ENCODE measurements around the gene FAM228A.
"Not testable (repeated sequence)": the region's sequence is repeated elsewhere in the genome, so short reads cannot be mapped to it uniquely, and the experiment has no call there.

The FAM228A gene

DNA sequence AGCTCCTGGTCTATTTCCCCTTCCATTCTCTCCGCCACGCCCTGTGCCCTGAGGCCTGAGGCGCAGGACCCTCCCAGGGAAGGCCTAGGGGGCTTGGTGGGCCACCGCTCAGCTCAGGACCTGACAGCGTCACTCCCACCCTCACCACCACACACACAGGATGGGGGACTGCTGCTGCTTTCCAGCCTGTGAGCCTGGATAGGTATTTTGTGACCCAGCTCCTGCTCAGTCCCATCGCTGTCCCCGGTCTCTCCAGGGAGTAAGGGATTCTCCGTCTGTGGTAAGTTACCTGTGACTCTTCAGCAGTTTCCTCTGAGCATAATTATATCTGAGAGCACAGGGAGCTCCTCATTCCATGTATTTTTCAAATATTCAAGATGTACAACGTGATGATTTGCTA is 16.3 kb downstream of the FAM228A start:
- DNase-seq (ENCODE audit: low read depth) = no peak

DNA sequence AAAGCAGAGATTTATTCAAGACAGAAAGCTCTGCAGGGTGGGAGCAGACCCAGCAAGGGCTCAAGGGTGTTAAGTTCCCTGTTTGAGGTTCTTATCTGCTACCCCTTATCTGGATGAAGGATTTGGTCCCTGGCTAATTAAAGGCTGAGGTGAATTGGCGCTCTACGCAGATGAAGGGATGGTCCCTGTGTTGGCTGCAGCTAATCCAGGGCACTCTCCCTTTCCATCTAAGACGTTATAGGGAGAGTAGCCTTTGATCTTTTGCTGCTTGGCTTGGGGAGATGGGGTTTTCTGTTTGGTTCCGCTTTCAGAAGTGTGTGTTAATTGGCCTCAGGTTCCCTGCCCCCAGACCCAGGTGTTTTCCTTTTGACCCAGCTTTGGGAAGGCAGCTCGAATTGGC is 17.0 kb downstream of the FAM228A start:
- no peak for DNase-seq (ENCODE audit: low read depth)

DNA sequence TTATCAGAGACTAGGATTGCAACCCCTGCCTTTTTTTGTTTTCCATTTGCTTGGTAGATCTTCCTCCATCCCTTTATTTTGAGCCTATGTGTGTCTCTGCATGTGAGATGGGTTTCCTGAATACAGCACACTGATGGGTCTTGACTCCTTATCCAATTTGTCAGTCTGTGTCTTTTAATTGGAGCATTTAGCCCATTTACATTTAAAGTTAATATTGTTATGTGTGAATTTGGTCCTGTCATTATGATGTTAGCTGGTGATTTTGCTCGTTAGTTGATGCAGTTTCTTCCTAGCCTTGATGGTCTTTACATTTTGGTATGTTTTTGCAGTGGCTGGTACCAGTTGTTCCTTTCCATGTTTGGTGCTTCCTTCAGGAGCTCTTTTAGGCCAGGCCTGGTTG is 22.4 kb downstream of the FAM228A start:
- not testable (repeated sequence) for DNase-seq (ENCODE audit: low read depth)

DNA sequence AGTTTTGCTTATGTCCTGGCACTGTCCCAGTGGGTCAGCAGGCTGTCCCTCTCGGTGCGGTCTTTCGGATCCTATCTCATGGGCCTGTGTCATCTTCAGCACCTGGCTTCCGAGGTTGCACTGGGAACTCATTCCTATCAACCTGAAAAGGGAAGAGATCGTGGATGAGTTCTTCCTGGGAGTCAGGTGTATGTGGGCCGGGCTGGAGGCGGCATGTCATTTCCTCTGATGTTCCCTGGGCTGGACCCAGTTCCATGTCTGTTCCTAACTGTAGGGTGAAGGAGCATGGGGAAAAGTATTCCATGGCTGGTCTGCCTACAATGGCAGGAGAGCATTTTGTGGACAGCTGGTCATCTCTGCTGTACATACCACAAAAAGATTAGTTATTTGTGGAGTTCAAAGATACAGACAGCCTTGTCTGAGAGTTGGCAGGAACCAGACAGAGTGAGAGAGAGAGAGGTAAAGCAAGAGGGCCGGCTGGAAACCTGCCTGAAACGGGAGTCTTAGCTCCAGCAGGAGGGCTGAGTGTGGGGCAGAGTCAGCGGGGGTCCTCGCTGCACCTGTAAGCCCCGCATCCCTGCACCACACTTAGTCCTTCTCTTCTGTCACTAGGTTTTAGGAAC is 25.2 kb downstream of the FAM228A start:
- no peak for DNase-seq (ENCODE audit: low read depth)

DNA sequence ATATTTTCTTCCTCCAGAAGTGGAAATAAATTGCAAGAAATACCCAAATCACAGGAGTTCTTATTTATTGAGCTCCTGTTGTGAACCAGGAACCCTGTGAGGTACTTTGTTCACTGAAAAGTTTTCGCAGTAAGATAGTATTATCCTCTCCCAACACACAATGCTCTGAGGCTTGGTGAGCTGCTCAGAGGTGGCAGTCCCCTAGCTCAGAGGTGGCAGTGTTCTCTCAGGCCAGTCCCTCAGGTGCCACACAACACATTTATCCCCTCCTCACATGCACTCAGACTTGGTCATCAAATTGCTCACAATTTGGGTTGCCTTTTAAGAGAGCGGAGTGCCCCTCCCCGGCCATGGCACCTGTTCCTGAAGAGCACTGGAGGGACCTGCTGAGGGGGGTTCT is 25.9 kb downstream of the FAM228A start:
- DNase-seq (ENCODE audit: low read depth) = no peak

DNA sequence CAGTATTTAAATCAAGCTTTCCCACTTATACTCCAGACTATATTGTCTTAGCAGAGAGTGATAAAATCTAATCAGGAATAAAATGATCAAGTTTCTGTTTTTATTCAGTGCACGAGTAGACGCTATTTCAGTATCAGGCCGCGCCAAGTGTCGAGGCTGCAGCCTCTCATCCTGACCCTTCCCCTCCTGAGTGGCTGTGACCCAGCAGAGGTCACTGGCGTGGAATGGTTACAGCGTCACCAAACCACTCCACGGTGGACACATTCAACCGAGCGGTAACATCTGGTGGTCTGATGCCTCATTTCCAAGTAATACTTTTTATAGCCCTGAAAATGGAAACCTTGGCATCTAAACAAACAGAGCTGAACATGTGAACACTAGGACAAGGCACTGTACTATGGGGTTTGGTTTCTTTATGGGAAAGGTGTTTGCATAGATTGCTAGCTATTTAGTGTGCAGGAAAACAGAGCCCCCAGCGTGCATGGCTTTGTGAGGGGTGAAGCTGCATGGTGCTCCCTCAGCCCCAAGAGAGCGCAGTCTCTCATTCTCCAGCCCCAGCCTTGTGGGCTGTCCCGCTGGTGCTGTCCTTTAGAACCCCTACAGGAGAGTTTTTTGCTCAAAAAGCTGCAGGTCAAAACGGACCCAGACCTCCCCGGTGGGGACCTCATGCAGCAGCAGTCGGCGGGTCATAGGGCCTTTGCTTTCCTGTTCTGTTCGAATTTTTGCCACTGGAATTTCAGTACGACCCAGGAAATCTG is 28.4 kb downstream of the FAM228A start:
- DNase-seq (ENCODE audit: low read depth) = no peak

DNA sequence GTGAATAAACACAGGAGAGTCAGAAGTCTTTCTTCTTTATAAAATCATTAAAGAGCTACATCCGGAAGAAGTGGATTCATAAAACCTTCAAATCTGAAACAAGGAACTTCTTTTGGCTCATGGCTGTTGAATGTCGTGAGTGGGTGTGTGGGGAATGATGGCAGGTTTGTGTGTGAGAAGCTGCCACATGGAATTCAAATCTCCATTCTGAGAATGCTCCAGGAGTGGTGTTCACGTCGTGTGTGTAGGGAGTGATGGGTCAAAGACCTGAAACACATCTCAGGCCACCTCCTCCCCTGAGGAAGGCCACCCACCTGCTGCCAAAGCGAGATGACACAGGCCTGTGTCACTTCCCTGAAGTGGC is 28.9 kb downstream of the FAM228A start:
- no peak for DNase-seq (ENCODE audit: low read depth)

DNA sequence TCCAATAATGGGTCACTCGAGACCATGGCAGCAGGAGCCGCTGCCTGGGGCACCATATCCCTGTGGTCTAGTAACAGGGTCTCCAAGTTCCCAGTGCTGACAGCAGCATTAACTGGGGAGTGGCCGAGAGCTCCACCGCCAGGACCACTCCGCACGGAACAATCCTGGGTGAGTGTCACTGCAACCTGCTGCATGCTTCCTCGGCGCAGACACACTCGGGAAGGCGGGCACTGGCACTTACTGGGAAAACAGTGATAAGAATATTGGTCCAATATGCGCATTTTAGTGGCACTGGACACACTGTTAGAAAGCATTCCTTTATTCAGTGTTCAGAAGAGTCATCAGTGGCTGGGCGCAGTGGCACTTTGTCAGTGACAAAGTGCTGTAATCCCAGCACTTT is 29.7 kb downstream of the FAM228A start:
- no peak for DNase-seq (ENCODE audit: low read depth)

DNA sequence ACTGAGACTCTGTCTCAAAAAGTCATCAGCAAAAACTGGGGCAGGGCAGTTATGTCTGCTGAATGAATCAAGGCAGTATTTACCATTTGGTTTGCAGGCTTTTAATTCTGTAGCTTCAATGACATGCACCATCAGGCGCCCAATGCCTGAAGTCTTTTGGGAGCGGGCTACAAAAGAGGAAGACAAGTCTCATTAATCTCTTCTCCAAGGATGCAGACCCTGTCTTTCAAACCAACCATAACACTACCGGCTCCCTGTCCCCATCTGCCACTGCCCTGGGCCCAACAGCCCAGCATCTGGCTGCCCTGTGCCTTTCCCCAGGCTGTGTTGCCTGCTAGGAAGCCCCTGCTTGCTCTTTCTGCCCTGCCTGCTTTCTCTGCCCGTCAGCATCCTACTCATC is 30.3 kb downstream of the FAM228A start:
- DNase-seq (ENCODE audit: low read depth) = no peak

DNA sequence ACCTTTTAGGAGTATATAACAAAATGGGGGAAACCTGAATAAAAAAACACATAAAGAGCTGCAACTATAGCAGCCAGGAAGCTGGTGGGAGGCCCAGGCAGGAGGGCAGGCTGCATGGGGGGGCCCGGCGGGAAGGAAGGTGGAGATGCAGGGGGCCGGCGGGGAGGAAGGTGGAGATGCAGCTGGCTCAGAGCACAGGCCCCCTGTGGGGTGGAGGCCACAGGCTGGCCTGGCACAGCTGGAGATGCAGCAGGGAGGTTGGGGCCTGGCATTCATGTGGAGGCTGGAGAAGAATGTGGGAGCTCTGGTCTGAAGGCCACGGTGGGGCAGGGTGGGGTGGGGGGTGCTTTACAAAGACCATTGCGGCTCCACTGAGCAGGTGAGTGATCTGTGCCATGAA is 31.4 kb downstream of the FAM228A start:
- DNase-seq (ENCODE audit: low read depth) = no peak

DNA sequence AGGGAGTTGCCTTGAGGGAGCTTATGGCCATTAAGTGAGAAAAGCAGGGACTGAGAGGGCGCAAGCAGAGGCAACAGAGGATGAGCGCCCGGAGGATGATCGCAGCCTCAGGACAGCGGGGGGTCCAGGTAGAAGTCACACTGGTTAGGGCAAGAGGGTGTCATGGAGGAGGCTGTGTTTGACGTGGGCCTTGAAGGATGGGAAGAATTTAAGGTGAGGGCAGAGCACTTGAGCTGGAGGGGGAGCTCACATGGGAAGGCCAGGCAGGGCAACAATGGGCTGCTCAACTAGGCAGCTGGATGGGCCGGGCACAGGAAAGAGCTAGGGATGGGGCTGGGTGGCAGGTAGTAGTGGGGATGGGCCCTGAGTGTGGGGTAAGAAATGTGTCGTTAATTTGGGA is 31.9 kb downstream of the FAM228A start:
- no peak for DNase-seq (ENCODE audit: low read depth)

DNA sequence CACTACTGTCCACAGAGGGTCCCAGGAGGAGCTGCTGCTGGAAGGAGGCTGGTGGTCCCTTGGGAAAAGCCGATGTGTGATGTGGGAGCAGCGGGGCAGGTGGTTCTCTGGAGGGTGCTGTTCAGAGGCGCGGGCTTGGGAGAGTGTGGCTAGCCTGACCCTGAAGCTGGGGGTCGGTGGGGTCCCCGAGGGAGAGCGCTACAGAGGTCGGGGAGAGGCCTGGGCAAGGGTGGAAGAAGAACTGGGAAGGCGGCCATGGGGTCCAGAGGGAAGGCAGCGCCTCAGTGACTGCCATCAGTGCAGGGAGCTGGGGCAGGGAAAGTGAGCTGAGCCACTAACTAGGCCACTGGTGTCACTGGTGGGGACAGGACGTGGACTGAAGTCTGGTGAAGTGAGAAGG is 32.5 kb downstream of the FAM228A start:
- no peak for DNase-seq (ENCODE audit: low read depth)

DNA sequence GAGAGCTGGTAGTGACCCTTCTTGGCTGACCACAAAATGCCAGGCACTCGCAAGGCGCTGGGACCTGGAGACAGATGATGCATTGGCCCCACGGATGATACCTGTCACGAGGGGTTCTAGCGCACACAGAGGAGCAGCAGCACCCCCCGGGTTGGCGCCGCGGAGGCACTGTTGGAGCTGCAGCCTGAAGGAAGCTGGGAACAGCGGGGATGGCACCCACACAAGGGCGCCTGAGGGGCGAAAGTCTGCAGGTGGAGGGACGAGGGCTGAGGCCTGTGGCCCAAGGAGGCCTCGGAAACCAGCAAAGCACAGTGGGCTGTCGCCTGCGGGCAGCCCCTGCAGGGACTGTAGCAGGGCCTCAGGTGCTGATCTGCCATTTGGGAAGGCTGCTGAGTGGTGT is 33.6 kb downstream of the FAM228A start:
- no peak for DNase-seq (ENCODE audit: low read depth)

DNA sequence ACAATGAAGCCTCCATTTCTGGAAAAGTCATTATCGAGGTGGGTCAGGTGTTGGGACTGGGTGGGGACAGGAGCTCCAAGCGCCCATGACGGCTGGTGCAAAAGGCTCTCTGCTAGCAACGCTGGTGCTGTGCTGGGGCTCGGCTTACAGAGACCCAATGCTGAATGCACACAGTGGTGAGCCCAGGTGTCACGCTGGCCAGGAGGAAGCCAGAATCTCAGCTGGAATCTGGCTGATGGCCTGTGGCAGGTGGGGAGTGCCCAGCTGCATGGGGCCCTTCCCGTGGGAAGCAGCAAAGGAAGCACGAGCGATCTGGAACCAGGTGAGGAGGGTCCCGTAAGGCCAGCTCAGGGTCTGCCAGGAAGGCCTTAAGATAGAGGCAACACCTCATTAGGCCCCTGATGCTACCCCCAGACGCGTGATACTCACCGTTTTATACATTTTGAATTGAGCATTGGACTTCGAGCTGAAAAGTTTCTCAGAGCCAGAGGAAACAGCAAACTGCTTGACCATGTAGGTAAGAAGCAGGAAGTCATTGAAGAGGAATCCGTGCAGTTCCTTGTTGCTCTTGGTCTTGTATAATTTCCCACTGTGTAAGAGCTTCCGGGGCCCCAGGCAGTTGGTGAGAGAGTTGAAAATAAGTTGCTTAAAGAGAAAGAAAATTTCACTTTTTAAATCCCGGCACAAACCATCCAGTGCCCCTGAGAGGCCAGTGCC is 34.7 kb downstream of the FAM228A start:
- DNase-seq (ENCODE audit: low read depth) = no peak

DNA sequence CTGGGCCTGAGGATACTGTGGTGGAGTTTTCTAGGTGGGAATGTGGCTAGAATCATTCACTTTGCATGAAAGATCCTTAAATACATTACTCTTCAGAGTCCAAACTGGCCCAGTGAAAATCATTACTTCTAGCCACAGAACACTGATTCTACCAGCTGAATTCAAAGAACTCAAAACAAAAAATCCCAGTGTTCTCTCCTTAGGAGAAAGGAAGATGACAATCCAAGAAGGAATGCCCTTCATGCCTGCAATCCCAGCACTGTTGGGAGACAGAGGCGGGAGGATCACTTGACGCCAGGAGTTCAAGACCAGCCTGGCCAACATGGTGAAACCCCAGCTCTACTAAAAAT is 35.2 kb downstream of the FAM228A start:
- DNase-seq (ENCODE audit: low read depth) = no peak

DNA sequence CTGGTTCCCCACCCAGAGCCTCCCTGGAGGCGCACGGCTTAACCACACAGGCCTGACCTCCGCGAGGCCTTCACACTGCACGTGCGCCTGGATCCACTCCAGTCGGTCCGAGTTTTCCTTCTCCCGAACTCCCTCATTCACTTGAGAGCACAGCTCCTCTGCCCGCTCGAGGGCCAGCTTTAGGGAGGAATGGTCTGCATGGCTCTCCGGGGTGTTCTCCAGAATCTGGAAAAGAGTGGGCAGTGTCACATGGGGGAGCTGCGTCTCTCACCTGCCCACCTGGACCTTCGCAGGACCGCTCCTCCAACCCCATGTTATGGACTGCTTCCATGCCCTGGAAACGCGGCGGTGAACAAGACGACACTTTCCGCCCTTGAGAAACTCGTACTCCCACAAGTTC is 35.9 kb downstream of the FAM228A start:
- DNase-seq (ENCODE audit: low read depth) = no peak

DNA sequence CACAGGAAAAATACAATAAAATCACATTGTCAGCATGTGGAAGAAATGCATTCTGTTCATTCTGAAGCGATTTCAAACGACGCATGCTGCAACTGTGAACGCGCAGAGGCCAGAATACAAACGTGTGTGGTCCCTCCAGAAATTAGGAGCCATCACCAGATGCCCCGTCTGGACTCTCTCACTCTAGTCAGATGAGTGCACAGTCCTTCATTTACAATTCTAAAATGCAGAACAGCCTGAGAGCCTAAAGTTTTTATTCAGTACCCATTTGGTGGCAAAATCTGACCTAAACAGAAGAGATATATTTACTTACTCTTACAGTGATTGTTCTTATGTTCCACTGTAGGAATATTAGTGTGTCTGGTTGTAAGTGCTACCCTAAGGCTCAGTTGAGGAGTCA is 36.6 kb downstream of the FAM228A start:
- no peak for DNase-seq (ENCODE audit: low read depth)

DNA sequence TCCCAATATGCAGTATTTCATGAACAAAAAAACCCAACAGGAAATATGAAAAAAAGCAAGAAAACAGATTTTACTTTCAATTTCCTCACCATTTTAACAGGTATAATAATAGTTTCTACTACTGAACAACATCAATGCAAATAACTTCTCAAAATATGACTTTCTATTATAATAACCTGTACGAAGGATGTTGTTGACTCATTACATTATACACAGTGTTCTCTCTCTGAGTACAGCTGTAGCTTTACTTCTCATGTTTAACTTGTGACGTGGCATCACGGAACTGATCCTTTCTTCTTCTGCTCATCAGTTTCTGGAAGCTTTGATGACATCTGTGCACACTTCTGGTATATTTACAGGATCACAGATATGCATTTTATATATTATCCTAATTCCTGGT is 40.0 kb downstream of the FAM228A start:
- DNase-seq (ENCODE audit: low read depth) = no peak

DNA sequence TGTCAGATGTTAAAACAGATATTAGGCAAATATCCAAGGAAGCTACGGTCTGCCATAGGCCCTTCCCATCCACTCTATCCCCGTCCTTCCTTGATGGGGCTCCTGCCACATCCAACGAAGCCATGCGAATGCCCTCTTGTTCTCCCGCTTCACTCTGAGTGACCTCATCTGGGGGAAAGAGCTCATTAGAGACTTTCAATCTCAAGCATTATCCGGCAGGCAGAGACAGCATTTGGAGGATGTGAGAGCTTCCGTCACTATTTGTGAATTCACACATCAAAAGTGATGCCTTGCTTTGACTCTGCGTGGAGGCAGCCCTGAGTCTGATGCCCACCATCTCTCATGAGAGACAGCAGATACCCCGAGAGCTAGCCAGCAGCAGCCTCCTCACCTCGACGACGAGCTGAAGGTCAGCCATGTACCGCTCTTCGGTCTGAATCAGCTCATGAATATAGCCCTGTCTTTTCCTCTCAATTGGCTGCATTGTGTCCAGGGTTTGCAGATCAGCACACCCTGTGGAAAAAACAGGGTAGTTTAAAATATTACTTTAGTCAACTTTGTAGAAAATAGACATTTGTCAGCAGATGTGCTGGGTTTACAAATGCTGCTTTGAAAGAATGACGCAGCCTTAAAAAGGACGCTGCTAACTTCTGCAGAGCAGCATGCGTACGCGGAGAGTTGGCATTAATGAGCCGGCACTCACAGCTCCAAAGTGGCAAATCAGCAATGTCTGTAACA is 45.9 kb downstream of the FAM228A start:
- no peak for DNase-seq (ENCODE audit: low read depth)

DNA sequence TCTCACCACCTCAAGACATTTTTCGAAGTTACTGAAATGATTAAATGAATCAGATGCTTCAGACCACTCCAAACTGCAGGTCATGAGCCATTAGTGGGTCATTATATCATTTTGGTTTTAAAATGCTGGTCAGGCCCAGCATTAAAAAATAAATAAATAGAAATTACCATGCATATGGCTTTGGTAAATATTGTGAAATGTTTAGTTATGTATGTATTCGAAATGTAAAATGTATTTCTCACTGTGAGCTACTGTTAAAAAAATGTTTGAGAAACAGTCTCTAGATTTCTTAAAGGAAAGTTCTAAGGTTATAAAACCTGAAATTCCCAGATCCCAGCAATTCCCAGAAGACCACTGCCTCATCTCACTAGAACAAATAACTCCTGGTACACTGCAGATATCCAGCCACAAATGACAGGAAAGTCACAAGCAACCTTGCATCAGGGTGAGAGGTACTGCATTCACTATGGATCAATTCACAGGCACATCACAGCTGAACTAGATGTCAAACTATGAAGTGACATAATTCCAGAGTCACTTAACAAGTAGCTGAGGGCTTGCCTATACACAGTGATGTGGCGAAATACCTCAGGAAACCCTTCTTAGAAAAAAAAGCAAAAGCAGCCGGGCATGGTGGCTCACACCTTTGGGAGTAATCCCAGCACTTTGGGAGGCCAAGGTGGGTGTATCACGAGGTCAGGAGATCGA is 46.6 kb downstream of the FAM228A start:
- DNase-seq (ENCODE audit: low read depth) = no peak

DNA sequence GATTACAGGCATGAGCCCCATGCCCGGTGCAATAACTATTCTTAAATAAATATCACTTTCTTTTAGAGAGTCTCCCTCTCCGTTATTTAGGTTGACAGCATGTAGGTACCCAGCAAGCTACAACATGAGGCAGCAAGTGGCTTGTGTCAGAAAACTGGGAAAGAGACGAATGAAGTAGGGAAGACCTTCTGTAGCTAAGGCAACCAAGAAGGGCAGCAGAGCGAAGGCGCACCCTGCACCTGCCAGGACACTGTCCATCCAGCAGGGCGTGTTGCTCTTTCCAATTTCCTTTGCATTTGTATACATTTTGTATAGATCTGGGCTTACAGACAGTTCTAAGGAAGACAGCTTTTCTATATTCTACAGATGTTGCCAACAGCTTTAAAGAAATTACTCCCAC is 48.1 kb downstream of the FAM228A start:
- DNase-seq (ENCODE audit: low read depth) = no peak

DNA sequence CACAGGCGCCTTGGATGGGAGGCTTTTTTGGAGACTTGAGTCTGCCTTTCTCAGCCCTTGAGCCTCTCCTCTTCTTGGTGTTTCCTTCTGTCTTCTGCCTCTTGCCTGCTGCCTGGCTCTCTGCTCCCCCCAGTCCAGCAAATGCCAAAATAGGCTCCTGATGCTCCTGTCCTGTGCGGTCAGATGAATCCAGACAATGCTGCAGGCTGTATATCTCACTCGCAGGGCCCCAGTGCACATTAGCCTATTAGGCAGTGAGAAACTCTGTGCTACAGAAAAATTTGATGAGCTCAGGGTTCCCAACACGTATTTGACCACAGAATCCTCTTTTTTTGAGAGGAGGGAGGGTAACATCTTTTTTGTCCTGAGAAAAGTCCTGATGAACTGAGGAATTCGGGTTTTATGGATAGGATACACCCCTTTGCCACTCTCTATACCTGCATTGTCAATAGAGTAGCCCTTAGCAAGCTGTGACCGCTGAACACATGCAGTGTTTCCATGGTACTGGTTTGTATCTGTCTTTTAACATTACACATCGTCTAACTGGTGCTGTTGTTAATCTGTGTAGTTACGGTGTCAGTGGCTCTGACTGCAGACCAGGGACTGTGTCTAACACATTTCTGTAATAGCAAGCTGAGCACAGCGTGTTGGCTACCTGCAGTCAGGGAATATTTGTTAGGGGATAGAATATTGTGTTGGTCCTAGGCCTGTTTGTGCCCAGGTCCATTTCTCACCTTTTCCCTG is 50.8 kb downstream of the FAM228A start:
- DNase-seq (ENCODE audit: low read depth) = no peak

All from stimulated activated CD8-positive, alpha-beta memory T cell treated with anti-CD3 and anti-CD28 coated beads, Interleukin-4, amount 100 ng/mL, for 24 hours (primary cell).